ENCODE data around the gene STX2. TPM values are rescaled to one million over a fixed set of nuclear protein-coding genes. Genes with fewer than 3 reads are reported as not detected.

STX2 gene
- total and polyA plus RNA-seq, 10 donors, result 7.4 to 18.4 (median 12.7) TPM

GRCh38 chr12:130764475-130765185 is 74.4 kb downstream of the STX2 start:
- Histone ChIP-seq H3K4me1 (peaks cover 0 to 10% (median 4%) of the 10 kb centered on the region in 6 donors), H3K4me3 (no peak overlapping the region), H3K27ac (no peak overlapping the region), H3K27me3 (replicated peaks in 1 of 7) (peaks cover 0 to 41% (median 6%) of the 10 kb centered on the region in 7 donors), H3K9me3 (peaks cover 0 to 5% (median 0%) of the 10 kb centered on the region in 8 donors), H3K36me3 (no peaks in the 10 kb centered on the region)
- no peak for TF ChIP-seq POLR2A (IDR thresholded peaks at IDR 0.05)
- TF ChIP-seq CTCF (IDR thresholded peaks at IDR 0.05 in 8 of 11, conservative IDR thresholded peaks at IDR 0.05 in 3 of 11), result peak in 1 of 11 experiments; percentile 20
- 76 to 96% (median 85%) methylated on average over 14 of the region's 14 CpGs for WGBS, 5 donors
- DNase-seq, result no peak
- intact Hi-C loops (cut with DNase I; ENCODE audit: low total_unique reads), result no loop called here

GRCh38 chr12:130764073-130764472 is 75.0 kb downstream of the STX2 start:
- H3K9me3 ChIP-seq, result peaks cover 0 to 5% (median 0%) of the 10 kb centered on the region in 8 donors
- H3K27ac ChIP-seq, result no peak overlapping the region
- DNase-seq, result no peak
- H3K4me1 ChIP-seq, result peaks cover 0 to 10% (median 4%) of the 10 kb centered on the region in 6 donors
- intact Hi-C loops (cut with DNase I; ENCODE audit: low total_unique reads), result no loop called here
- no peak overlapping the region for H3K4me3 ChIP-seq
- no peaks in the 10 kb centered on the region for H3K36me3 ChIP-seq
- TF ChIP-seq CTCF (IDR thresholded peaks at IDR 0.05 in 8 of 11, conservative IDR thresholded peaks at IDR 0.05 in 3 of 11) (no peak), POLR2AphosphoS5 (IDR thresholded peaks at IDR 0.05) (no peak), POLR2A (IDR thresholded peaks at IDR 0.05) (no peak)
- WGBS, 5 donors, result 91 to 97% (median 96%) methylated on average over 4 of the region's 4 CpGs
- H3K27me3 ChIP-seq (replicated peaks in 1 of 7), result peaks cover 0 to 41% (median 6%) of the 10 kb centered on the region in 7 donors

GRCh38 chr12:130762319-130762675 is 76.8 kb downstream of the STX2 start:
- peaks cover 0 to 10% (median 4%) of the 10 kb centered on the region in 6 donors for H3K4me1 ChIP-seq
- H3K27ac ChIP-seq, result no peak overlapping the region
- peaks cover 0 to 5% (median 0%) of the 10 kb centered on the region in 8 donors for H3K9me3 ChIP-seq
- 30 to 61% (median 56%) methylated on average over 10 of the region's 10 CpGs for WGBS, 5 donors
- intact Hi-C loops (cut with DNase I; ENCODE audit: low total_unique reads), result no loop called here
- DNase-seq, result no peak
- peaks cover 0 to 33% (median 6%) of the 10 kb centered on the region in 7 donors for H3K27me3 ChIP-seq (replicated peaks in 1 of 7)
- TF ChIP-seq POLR2AphosphoS5 (IDR thresholded peaks at IDR 0.05) (no peak), POLR2A (IDR thresholded peaks at IDR 0.05) (no peak), CTCF (IDR thresholded peaks at IDR 0.05 in 8 of 11, conservative IDR thresholded peaks at IDR 0.05 in 3 of 11) (no peak)
- H3K36me3 ChIP-seq, result no peaks in the 10 kb centered on the region
- peak overlapping the region in 1 of 8 donors; percentile 38 for H3K4me3 ChIP-seq

GRCh38 chr12:130761537-130762318 is 77.3 kb downstream of the STX2 start:
- no peak for TF ChIP-seq POLR2A (IDR thresholded peaks at IDR 0.05)
- peak in 7 of 11 experiments; percentile 16 to 47 (median 29) for TF ChIP-seq CTCF (IDR thresholded peaks at IDR 0.05 in 8 of 11, conservative IDR thresholded peaks at IDR 0.05 in 3 of 11)
- TF ChIP-seq POLR2AphosphoS5 (IDR thresholded peaks at IDR 0.05), result no peak
- 22 to 32% (median 24%) methylated on average over 19 to 29 of the region's 29 CpGs for WGBS, 5 donors
- no peaks in the 10 kb centered on the region for H3K36me3 ChIP-seq
- peaks cover 0 to 10% (median 4%) of the 10 kb centered on the region in 6 donors for H3K4me1 ChIP-seq
- H3K27me3 ChIP-seq (replicated peaks in 1 of 7), result peaks cover 0 to 33% (median 6%) of the 10 kb centered on the region in 7 donors
- peak overlapping the region in 1 of 8 donors; percentile 38 for H3K4me3 ChIP-seq
- H3K9me3 ChIP-seq, result peaks cover 0 to 5% (median 0%) of the 10 kb centered on the region in 8 donors
- no peak overlapping the region for H3K27ac ChIP-seq
- DNase-seq, result peak; percentile 79
- intact Hi-C loops (cut with DNase I; ENCODE audit: low total_unique reads), result no loop called here

Measured in spleen (tissue), 11 donors.